HG03520 (cell line): ENCODE results near the gene ARID1B.

Experiments used
- ATAC-seq: cut with Tn5 transposase; IDR thresholded peaks from one replicate; pipeline ENCODE4 v1.9.1; 2021; ENCODE audit warnings: mild to moderate bottlenecking, moderate library complexity; ENCODE audit not compliant: unreplicated experiment

The ARID1B gene

DNA sequence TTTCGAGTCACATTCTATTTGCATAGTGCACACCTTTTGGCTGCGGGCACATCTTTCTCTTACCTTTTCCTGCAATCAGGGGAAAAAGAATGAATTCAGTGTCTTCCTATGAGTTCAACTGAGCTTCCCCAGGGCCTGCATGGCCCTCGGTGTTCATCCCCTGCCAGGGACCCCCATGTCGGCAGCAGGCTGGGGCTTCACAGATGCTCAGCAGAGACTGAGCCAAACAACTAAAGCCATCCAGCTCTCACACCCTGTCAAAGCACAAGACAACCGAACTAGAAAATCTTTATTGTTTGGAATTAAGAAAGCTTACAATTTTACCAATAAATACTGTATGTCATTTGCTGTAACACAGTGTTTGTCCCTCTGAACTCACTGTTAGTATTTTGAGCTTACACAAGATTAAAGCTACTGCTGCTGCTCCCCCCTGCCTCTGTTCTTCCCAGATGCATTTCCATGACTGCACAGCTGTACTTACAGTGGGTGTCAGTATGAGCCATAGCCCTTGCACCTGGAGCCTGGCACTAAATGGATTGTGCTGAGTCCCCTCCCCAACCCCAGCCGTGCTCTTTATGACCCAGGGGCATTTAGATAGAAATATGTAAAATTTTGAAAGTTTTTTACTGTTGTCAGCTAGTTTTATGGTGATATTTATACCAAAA is 340.4 kb downstream of the ARID1B start:
- no peak for ATAC-seq

DNA sequence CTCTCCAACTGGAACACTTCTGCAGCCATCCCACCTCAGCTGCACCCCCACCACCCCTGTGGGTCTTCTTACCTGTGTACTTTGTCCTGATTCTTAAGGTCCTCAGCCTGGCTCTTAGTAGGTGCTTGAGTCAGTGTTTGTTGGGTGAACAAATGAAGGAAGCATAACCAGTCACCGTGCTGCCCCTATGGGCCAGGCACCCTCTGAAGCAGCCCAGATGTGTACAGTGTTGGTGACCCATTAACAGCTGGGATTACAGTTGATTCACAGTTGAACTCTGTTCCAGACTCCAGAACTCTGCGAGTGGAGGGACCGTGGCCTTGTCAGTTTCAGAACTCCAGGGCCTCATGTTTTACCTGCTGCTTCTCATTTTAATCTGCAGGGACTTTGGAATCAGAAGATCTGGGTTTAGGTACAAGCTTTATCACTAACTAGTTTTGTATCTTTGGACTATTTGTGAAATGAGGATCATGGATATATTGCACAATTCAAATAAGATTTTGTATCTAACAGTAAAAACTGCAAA is 342.4 kb downstream of the ARID1B start:
- ATAC-seq, result no peak

DNA sequence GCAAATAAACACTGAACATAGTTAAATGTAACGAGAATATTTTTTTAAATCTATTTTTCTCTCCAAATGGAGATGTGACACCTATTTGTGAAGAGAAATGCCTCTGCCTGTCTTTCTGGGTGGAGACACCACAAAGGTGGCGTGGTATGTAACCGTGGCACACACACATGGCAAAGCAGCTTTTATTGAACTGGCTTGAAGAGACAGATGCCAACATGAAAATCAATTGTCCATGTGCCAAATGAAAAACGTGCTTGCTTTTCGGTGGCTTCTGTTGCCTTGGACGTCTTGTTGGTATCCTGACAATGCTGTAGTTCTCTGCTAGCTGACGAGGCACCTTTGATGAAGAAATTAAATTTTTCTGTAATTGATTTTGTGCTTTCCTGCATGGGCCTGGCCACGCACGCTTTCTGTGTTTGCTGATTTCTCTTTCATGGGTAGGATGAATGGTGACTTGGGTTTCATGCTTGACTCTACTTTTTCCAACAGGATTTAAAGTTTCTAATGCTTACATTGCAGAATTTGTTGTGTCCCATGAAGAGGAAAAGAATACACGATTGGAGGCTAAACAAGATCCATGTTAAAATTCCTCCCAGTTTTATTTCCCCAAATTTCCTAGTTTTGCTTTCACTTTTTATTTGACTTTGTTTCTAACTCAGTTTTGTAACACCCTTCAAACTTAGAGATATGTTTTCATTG is 343.5 kb downstream of the ARID1B start:
- no peak for ATAC-seq

DNA sequence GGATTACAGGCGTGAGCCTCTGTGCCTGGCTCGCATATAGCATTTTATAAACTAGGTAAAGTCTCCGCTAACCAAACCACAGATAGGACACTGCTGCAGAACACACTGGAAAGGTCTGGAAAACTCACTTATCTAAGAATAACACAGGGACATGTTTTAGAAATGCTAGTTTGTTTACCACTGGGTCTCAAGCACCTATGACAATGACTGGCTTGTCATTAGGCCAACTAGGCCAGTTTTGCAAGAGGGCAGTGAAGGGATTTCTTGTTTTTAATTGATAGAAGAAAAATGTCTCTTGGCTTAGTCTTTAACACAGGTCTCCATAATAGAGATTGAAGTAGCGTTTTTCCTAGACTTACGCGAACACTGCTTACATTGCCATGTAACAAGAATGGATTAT is 344.7 kb downstream of the ARID1B start:
- ATAC-seq, result no peak

DNA sequence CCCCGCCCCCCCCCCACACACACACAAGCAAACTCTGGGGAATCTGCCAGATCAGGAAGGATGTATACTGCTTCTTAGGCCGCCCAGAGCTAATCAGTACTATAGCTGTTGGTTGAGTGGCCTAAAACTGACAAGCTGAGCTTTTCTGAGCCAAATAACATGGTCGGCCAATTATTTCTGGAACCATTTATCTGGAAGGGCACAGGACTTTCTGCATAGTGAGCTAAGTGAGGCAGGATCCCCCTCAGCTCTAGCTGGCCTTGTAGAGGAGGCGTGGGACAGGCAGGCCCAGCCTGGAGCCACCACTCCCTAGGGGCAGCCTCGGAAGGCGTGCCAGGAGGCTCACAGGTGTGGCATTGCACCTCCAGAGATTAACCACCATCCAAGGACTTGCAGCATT is 346.1 kb downstream of the ARID1B start:
- ATAC-seq, result no peak

DNA sequence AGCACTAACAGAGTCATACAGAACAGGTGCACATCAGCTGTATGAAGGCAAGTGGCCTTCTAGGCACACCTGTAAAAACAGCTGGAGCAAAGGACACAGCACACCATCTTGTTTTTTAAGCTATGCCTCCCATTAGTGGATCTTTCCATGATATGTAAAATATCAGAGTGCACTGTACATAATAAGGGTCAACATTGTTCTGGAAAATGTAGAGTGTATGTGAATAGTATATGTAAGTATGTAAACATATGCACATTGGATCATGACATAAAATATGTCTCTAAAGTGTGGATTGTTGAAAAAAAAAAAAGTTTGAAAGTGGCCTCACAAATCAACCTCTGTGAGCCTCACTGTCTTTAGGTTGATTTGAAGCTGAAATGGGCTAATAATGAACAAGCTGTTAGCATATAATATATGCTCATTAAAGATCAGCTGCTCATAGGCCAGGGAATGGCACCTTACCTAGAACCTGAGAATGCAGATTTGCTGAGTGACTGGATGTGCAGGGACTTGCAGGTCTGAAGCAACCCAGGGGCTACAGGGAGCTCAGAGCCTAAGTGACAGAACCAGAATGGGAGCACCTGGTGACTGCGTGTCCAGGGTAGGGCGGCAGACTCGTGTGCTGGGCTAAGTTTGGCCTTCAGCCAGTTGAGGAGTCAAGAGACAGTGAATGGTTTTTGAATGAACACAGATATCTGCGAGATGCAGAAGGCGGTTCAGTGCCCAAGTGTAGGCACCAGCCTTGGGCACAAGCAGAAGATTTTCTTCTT is 347.5 kb downstream of the ARID1B start:
- ATAC-seq, result no peak

DNA sequence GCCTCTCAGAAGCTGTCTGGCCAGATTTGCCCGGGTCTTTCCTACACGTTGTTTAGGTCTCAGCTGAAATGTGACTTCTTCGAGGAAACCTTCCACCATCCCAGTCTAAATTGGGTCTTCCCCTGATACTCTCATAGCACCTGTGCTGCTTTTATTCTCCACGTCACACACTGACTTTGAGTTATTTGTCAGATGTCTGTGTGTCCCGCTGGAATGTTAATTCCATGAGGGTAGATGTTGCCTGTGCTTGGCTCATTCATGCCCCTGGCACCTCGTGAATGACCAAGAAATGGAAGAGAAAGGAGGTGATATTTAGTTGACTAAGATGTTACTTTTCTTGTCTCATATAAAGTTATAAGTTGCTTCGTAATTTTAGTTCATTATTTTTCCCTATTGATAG is 348.4 kb downstream of the ARID1B start:
- no peak for ATAC-seq

DNA sequence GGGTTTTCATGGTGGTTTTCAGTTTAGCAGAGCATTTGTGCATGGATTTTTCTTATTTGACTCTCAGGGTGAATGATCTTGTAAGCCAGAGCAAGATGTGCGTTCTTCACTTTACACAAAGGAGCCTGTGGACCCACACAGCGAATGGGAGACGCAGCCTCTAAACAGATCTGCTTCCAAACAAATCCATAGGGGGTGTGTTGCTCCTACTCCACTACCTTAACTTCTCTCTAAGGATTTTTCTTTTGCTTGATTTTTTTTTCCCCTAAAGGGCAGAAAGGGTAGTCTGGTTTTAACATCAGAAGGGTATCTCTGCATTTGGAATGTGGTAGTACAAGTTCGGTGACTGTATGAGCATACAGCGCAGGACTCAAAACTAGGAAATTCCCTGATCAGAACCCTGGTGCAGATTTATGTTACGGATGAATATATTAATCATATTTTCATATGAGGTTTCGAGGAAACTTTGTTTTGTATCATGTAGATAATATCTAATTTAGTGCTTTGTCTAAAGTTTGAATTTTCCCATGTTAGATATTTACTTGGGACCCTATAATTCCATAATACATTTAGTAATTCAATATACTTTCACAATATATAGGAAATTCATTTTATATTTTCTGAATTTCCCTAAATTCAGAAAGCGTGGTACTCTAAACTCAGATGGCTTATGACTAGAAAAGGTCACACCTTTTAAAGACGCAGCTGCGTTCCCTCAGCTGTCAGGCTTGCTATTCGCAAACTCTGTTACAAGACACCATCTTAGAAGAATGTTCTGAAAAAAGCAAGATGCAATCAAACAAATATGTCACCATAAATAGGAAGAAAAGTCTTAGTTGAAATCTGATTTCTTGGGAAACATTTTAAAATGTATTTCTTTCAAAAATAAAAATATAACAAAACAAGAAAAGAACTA is 349.3 kb downstream of the ARID1B start:
- ATAC-seq, result no peak

DNA sequence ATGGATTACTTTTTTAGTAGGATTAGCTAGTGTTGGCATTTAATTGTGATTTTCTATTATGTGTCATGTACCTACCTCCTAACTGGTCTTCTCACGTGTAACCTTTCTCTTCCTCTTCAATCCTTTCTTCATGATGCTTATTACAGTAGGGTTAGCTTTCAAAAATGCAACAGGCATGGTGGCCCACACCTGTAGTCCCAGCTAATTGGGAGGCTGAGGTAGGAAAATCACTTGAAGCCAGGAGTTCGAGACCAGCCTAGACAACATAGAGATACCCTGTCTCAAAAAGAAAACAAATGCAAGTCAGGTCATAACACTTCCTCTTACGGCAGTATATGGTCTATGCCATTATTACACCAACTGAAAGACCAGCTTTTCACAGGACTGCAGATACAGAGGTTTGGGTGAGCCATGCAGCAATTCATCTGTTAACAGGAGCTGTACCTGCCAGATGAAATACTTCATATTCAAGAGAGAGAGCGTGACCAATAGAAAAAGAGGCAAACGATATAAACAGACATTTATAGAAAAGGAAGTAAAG is 351.1 kb downstream of the ARID1B start:
- no peak for ATAC-seq

DNA sequence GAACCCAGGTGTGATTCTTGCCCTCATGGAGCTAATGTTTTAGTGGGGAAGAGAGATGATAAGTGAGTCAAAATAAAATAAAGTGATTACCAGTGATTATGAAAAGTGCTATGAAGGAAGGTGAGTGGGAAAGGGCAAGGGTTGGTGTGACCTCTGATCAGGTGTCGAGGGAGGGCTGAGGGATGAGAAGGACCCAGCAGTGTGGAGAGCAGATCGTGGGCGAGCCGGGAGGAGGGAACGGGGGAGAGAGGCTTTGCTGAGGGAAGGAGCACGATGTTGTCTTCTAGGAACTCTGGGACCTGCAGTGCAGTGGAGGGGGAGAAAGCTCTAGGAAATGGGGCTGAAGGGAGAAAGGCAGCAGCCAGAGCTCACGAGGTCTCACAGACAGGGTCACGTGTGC is 354.1 kb downstream of the ARID1B start:
- no peak for ATAC-seq

DNA sequence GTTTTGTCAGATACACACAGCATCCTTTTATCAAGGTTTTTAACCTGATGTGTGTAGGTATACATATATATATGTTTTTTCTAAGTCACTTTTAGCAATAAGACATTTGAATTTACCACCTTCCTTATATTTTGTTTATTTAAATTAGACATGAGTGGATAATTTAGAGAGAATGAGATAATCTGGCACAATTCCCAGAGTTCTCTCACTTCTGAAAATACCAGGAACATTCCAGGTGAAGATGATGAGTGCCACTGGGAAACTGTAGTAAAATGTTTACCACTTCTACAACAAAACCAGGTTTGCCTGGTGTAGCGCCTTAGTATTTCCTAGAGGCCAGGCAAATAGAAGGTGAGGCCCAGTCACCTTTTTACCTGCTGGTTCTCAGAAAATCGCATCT is 356.7 kb downstream of the ARID1B start:
- ATAC-seq, result no peak

DNA sequence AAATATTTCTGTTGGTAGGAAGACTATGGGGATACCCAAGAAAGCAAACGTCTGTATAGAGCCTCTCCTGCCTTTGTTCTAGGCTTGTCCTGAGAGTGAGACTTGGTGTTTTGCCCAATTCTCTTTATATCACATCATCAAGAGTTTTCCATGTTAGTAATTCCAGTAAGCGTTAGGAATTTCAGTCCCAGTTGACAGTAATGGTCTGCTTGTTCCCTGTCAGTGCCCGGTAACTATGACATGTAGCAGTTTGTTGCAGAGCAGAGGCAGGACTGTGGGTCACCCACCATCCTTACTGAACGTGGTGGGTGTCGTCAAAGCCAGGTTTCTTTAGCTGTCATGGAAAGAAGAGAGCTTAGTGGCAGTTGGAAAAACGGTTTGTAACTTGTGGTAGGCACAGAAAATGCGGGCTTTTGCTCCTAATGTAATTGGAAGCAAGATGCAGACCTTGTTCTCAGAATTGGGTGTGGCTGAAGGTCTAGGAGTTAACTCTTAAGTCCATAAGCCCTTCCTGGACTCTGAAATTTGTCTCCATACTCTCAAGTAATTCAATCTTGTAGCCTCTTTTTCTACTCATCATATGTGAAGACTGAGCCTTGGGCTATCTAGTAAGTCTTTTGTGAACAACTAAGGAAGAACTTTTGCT is 357.3 kb downstream of the ARID1B start:
- no peak for ATAC-seq

DNA sequence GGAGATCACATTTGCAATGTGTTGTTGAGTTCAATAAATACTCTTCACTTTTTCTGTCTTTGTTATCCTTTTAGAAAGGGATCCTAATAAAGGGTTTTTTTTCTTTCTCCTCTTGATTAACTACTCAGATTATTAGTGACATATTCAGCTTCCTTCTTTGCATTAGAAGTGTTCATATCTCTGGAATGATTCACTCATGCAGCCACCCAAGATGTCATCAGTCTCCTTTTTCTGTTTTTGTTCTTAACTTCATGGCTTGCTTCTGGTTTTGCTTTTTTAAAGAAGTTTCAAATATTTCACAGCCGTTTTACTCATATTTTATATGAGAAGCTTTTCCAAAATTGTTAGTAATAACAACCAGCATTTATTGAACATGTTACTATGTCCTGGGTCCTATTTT is 358.5 kb downstream of the ARID1B start:
- ATAC-seq, result no peak

DNA sequence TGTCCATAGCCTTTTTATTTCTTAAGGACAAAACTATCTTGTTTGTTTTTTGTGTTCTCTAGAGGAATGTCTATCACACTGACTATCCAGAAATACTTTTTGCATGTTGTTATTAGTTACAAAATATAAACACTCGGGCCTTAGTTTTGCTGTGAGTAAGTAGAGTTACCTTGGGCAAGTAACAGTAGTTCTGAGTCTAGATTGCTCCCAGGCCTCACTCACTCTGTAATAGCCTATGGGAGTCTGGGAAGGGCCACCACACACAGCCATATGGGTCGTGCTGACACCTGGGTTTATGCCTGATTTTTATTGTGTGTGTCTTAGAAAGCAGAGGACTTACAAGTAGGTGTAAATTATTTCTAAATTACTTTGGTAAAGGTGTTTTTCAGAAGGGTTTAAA is 360.3 kb downstream of the ARID1B start:
- ATAC-seq, result no peak

DNA sequence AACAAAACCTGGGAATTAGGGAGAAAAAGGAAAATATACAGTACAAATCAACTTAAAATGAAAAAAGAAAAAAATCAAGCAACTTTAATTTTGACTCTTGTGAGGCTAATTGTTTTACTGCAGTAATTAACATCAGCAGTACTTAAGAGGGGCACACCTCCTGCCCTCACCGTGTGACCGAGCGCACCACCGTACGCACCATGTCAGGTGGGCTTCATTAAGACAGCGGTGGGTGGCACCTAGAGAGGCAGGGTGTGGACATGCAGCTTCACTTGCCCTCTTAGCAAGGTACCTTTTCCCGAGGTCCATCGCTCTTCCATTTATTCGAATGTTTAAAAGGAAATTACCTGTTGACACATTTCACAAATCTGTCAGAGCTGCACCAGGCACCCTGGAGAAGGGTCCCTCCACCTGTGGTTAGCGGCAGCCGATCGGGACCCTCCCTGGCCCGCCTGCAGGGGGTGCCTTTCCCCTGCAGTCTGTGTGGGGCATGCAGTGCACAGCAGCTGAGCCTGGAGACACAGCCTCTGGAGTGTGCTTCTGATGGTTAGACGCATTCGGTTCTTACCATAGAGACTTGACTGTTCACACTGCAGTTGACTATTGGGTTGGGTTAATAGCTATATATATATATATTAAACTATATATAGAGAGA is 362.0 kb downstream of the ARID1B start:
- no peak for ATAC-seq

DNA sequence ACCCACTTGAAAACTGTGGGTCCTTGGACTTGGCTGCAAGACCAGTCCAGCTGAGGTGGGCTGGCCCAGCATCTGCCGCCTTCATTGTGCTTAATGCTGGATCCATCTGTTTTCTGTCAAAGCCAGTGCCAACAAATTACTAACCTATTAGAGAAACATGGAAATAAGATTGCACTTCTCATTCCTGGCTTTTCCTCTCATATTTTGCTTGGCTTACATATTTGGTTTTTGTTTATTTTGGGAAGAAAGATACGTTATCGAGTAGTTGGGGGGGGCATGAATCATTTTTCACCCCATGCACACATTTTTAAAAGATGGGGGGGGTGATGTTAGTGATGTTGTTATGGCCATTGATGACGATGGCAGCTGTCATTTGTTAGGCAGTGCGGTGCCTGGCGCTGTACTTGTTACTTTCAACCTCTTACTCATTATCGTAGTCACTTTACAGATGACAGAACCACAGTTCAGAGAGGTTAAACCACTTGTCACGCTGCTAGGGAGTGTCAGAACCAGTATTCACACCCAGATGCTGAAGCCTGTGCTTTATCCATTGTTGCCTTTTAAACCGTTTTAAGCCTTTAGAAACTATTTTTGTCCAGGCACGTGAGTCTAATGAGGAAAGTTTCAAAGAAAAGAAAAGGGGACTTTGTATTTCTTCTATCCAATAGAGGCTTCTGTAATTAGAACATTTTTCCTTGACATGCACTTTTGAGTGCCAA is 366.2 kb downstream of the ARID1B start:
- ATAC-seq, result no peak

DNA sequence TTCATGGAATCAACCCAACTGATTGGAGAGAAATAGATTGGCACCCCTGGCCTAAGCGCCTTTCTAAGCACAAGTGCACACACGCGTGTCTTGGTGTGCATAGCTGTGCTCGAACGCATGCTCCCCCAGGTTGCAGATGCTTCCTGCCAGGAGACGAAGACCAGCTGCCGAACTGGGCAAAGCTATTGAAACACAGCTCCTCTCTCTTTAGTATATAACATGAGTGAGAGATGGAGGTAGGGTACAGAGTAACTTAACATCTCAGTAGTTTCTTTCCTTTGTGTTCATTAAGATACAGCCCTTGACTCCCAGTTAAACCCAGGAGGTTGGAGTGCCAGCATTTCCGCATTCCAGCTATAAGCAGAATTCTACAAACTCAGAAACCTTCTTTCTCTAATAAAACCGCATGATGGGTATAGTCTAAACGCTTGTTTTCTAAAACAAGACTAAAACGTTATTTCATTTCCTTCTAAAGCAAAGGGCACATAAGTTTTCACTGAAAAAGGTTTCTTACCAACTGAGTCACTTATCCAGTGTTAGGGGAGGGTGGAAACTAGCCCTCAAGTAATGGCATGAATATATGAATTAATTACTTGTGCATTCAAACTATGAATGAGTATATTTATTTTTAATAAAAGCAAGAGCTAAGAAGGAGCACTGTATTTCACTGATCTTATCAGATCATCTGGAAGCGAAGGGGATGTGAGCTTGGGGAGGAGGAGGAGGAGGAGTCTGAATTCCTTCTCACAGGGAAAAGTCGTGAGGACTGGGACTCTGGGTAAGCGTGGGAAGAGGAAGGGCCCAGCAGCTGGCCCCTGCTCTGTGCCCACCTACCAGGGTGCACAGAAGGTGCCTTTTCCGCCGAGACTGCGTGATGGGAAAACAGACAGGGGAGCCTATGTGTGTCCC is 367.0 kb downstream of the ARID1B start:
- ATAC-seq, result no peak
